GM18519 (cell line): ENCODE results near the gene CERS4.
"Not testable (repeated sequence)": the region's sequence is repeated elsewhere in the genome, so short reads cannot be mapped to it uniquely, and the experiment has no call there.

Experiments used
- ATAC-seq: cut with Tn5 transposase; IDR thresholded peaks from one replicate; pipeline ENCODE4 v1.9.1; 2021; ENCODE audit warnings: mild to moderate bottlenecking, moderate library complexity; ENCODE audit not compliant: unreplicated experiment, low FRiP score

CERS4 gene

GRCh38 chr19:8208922-8209461 is at the start of gene CERS4:
TSS of gene CERS4 (plus strand) at chr19:8209370. CDS start at chr19:8251077, 41,707 bp downstream.
- ATAC-seq, result no peak

- no peak for ATAC-seq
These were observed 48.0 kb upstream of the CERS4 start for GRCh38 chr19:8161135-8161646.

GRCh38 chr19:8163759-8164158 is 45.4 kb upstream of the CERS4 start:
- ATAC-seq, result no peak

GRCh38 chr19:8167985-8168384 is 41.2 kb upstream of the CERS4 start:
- no peak for ATAC-seq

GRCh38 chr19:8168537-8168936 is 40.6 kb upstream of the CERS4 start:
- ATAC-seq, result no peak

- no peak for ATAC-seq
These were observed 34.5 kb upstream of the CERS4 start for GRCh38 chr19:8174706-8175105.

GRCh38 chr19:8180018-8180417 is 29.2 kb upstream of the CERS4 start:
- no peak for ATAC-seq

GRCh38 chr19:8184274-8184673 is 24.9 kb upstream of the CERS4 start:
- ATAC-seq, result no peak

GRCh38 chr19:8185343-8186068 is 23.7 kb upstream of the CERS4 start:
- no peak for ATAC-seq

- ATAC-seq, result no peak
These were observed 16.8 kb upstream of the CERS4 start for GRCh38 chr19:8192221-8192820.

GRCh38 chr19:8194528-8195267 is 14.5 kb upstream of the CERS4 start:
- no peak for ATAC-seq

- no peak for ATAC-seq
These were observed 12.8 kb upstream of the CERS4 start for GRCh38 chr19:8196271-8196927.

GRCh38 chr19:8203288-8204120 is 5.7 kb upstream of the CERS4 start:
- ATAC-seq, result not testable (repeated sequence)

GRCh38 chr19:8204961-8205360 is 4.2 kb upstream of the CERS4 start:
- ATAC-seq, result no peak

- no peak for ATAC-seq
These were observed 2.8 kb upstream of the CERS4 start for GRCh38 chr19:8206147-8207087.

- ATAC-seq, result not testable (repeated sequence)
These were observed 1.8 kb upstream of the CERS4 start for GRCh38 chr19:8207326-8207725.

GRCh38 chr19:8208119-8208921 is 850 bp upstream of the CERS4 start:
- ATAC-seq, result no peak
